ENCODE measurements around the gene CFAP20.

DNA sequence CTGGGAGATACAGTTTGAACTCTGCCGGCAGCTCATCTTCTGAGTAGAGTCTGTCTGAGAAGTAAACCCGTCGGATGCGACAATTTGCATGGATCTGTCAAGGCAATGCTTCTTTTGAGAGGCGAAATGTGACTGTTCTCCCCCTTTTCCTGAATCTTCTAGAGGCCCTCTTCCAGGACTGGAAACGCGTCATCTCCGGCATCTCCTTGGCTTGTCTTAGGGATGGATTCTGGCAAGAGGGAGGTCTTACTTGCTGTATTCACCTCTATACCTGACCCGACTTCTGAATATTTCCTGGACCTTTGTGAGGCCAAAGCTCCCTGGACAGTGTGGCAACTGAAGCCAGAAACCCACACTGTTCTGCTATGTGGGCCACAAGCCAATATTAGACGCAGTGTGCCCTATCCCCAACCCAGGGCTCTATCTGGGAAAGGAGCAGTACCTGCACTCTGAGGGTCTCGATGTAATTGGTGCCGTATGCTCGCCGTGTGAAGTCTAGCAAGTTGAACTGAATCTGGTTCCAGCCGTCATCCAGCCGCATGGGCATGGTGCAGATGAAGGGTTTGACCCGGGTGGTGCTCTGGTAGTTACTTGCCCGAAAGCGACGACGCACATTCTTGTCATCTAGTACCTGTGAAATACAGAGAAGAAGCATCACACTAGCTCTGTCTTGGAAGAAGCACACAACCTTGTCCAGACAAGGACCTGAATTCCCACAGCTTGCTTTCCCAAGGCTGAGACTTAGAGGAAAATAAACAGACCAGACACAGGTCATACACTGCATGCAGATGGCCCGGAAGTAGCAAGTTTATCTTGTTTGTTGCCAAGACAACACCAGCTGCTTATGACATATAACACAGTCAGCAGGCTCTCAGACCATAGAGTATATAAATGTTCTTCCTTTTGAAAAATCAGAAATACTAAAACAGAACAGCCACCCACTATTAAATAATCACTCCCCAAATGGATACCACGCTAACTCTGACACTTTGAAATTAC lies 14.1 kb downstream of the CFAP20 start:
- no peak for TF ChIP-seq POLR2A (IDR thresholded peaks at IDR 0.05)
- no peak for TF ChIP-seq CTCF (IDR thresholded peaks at IDR 0.05)

Measured in suprapubic skin (tissue), 3 donors.